Measurements from ENCODE around the gene ARMS2. TPM values are rescaled to one million over a fixed set of nuclear protein-coding genes. Genes with fewer than 3 reads are reported as not detected.

Gene ARMS2
- total RNA-seq, 2 experiments from 2014 or later = not detected

- no peaks in the 10 kb centered on the region for H3K79me2 ChIP-seq (ENCODE audit: insufficient read depth, low read depth, low read length)
- no peak for DNase-seq (ENCODE audit: low spot score)
- H3K9me3 ChIP-seq (ENCODE audit: low read length) = no peaks in the 10 kb centered on the region
- H2AFZ ChIP-seq (ENCODE audit: low read length) = no peak overlapping the region
- H3K4me1 ChIP-seq (ENCODE audit: insufficient read depth, low read length, poor library complexity, severe bottlenecking) = no peaks in the 10 kb centered on the region
- ChIA-PET CTCF (ENCODE audit: unreplicated experiment) (no interaction called here), POLR2A (interaction anchor here (0.5 kb wide), 1 partner anchor 49 kb away, joined by 3 read pairs; no protein-coding TSS in a partner anchor)
- no peak overlapping the region for H3K4me3 ChIP-seq (ENCODE audit: low read depth, low read length, poor library complexity, severe bottlenecking)
- H3K4me2 ChIP-seq (ENCODE audit: low read length) = no peak overlapping the region
- H4K20me1 ChIP-seq (ENCODE audit: insufficient read depth, low read length) = no peaks in the 10 kb centered on the region
- TF ChIP-seq CTCF (conservative IDR thresholded peaks at IDR 0.05; ENCODE audit: low read length) (no peak), EZH2phosphoT487 (IDR thresholded peaks at IDR 0.05; ENCODE audit: borderline replicate concordance, low read depth, low read length) (no peak)
- BruUV-seq (replicated peaks) = no TSS peak
- no peaks in the 10 kb centered on the region for H3K9me2 ChIP-seq (ENCODE audit: insufficient read depth, low read length)
- H3K36me3 ChIP-seq (ENCODE audit: insufficient read depth, low read length) = no peaks in the 10 kb centered on the region
- H3K27ac ChIP-seq (ENCODE audit: low read depth, low read length, poor library complexity, severe bottlenecking) = no peak overlapping the region
- intact Hi-C loops (cut with micrococcal nuclease; ENCODE audit: unreplicated experiment) = no loop called here
Measured at GRCh38 chr10:122503012-122503411, 48.6 kb downstream of the ARMS2 start.

- no peaks in the 10 kb centered on the region for H3K4me1 ChIP-seq (ENCODE audit: insufficient read depth, low read length, poor library complexity, severe bottlenecking)
- ChIA-PET CTCF (ENCODE audit: unreplicated experiment) (no interaction called here), POLR2A (interaction anchor here (0.5 kb wide), 1 partner anchor 1717 kb away, joined by 5 read pairs; no protein-coding TSS in a partner anchor)
- H3K9me3 ChIP-seq (ENCODE audit: low read length) = no peaks in the 10 kb centered on the region
- intact Hi-C loops (cut with micrococcal nuclease; ENCODE audit: unreplicated experiment) = no loop called here
- BruUV-seq (replicated peaks) = no TSS peak
- no peak overlapping the region for H3K4me3 ChIP-seq (ENCODE audit: low read depth, low read length, poor library complexity, severe bottlenecking)
- DNase-seq (ENCODE audit: low spot score) = no peak
- H3K36me3 ChIP-seq (ENCODE audit: insufficient read depth, low read length) = no peaks in the 10 kb centered on the region
- H4K20me1 ChIP-seq (ENCODE audit: insufficient read depth, low read length) = no peaks in the 10 kb centered on the region
- no peaks in the 10 kb centered on the region for H3K79me2 ChIP-seq (ENCODE audit: insufficient read depth, low read depth, low read length)
- no peak overlapping the region for H3K27ac ChIP-seq (ENCODE audit: low read depth, low read length, poor library complexity, severe bottlenecking)
- TF ChIP-seq CTCF (conservative IDR thresholded peaks at IDR 0.05; ENCODE audit: low read length) (no peak), EZH2phosphoT487 (IDR thresholded peaks at IDR 0.05; ENCODE audit: borderline replicate concordance, low read depth, low read length) (no peak)
- H3K9me2 ChIP-seq (ENCODE audit: insufficient read depth, low read length) = no peaks in the 10 kb centered on the region
- H3K4me2 ChIP-seq (ENCODE audit: low read length) = no peak overlapping the region
- no peak overlapping the region for H2AFZ ChIP-seq (ENCODE audit: low read length)
Measured at GRCh38 chr10:122503886-122504609, 49.6 kb downstream of the ARMS2 start.

GRCh38 chr10:122504610-122504950 lies 50.1 kb downstream of the ARMS2 start:
- no peaks in the 10 kb centered on the region for H3K4me1 ChIP-seq (ENCODE audit: insufficient read depth, low read length, poor library complexity, severe bottlenecking)
- intact Hi-C loops (cut with micrococcal nuclease; ENCODE audit: unreplicated experiment) = no loop called here
- CTCF ChIA-PET (ENCODE audit: unreplicated experiment) = no interaction called here
- POLR2A ChIA-PET = no interaction called here
- H3K36me3 ChIP-seq (ENCODE audit: insufficient read depth, low read length) = no peaks in the 10 kb centered on the region
- TF ChIP-seq CTCF (conservative IDR thresholded peaks at IDR 0.05; ENCODE audit: low read length) = no peak
- TF ChIP-seq EZH2phosphoT487 (IDR thresholded peaks at IDR 0.05; ENCODE audit: borderline replicate concordance, low read depth, low read length) = no peak
- H3K4me2 ChIP-seq (ENCODE audit: low read length) = no peak overlapping the region
- H3K9me2 ChIP-seq (ENCODE audit: insufficient read depth, low read length) = no peaks in the 10 kb centered on the region
- no peak for DNase-seq (ENCODE audit: low spot score)
- H3K79me2 ChIP-seq (ENCODE audit: insufficient read depth, low read depth, low read length) = no peaks in the 10 kb centered on the region
- BruUV-seq (replicated peaks) = no TSS peak
- no peak overlapping the region for H2AFZ ChIP-seq (ENCODE audit: low read length)
- no peaks in the 10 kb centered on the region for H4K20me1 ChIP-seq (ENCODE audit: insufficient read depth, low read length)
- no peaks in the 10 kb centered on the region for H3K9me3 ChIP-seq (ENCODE audit: low read length)
- no peak overlapping the region for H3K4me3 ChIP-seq (ENCODE audit: low read depth, low read length, poor library complexity, severe bottlenecking)
- no peak overlapping the region for H3K27ac ChIP-seq (ENCODE audit: low read depth, low read length, poor library complexity, severe bottlenecking)
